ENCODE results near the gene TEX2. TPM values are rescaled to one million over a fixed set of nuclear protein-coding genes. Genes with fewer than 3 reads are reported as not detected.

Gene TEX2
- total RNA-seq, 1 experiment from 2014 or later = 20.1 TPM

GRCh38 chr17:64261417-64262145 is 1.5 kb downstream of the TEX2 start:
- no peak for DNase-seq (ENCODE audit: low read depth, low spot score)
- Histone ChIP-seq H3K36me3 (ENCODE audit: control insufficient read depth, insufficient read depth, low read length) (peaks cover 2% of the 10 kb centered on the region; the same call in 1 of the 2 replicates), H3K9me3 (ENCODE audit: control insufficient read depth, insufficient read depth, low read depth, low read length) (no peaks in the 10 kb centered on the region), H3K4me3 (ENCODE audit: low read depth in 2 of 2, low read length in 2 of 2) (peak overlapping the region; percentile 65 to 81), H3K27me3 (ENCODE audit: control insufficient read depth, insufficient read depth, low read length) (no peaks in the 10 kb centered on the region), H3K27ac (ENCODE audit: low read length) (peak overlapping the region; percentile 51; the same call in 1 of the 2 replicates), H3K4me1 (ENCODE audit: control insufficient read depth, insufficient read depth, low read length) (peaks cover 4% of the 10 kb centered on the region)
- no peak for ATAC-seq
- POLR2A ChIA-PET = no interaction called here
- TF ChIP-seq SIN3A (IDR thresholded peaks at IDR 0.05; ENCODE audit: borderline replicate concordance, insufficient read depth, low read depth, low read length) (no peak), TCF7L2 (IDR thresholded peaks at IDR 0.05; ENCODE audit: low read depth, low read length) (no peak), POLR2AphosphoS5 (IDR thresholded peaks at IDR 0.05; ENCODE audit: low read depth, low read length) (no peak)
- TF ChIP-seq, protein P1, sequence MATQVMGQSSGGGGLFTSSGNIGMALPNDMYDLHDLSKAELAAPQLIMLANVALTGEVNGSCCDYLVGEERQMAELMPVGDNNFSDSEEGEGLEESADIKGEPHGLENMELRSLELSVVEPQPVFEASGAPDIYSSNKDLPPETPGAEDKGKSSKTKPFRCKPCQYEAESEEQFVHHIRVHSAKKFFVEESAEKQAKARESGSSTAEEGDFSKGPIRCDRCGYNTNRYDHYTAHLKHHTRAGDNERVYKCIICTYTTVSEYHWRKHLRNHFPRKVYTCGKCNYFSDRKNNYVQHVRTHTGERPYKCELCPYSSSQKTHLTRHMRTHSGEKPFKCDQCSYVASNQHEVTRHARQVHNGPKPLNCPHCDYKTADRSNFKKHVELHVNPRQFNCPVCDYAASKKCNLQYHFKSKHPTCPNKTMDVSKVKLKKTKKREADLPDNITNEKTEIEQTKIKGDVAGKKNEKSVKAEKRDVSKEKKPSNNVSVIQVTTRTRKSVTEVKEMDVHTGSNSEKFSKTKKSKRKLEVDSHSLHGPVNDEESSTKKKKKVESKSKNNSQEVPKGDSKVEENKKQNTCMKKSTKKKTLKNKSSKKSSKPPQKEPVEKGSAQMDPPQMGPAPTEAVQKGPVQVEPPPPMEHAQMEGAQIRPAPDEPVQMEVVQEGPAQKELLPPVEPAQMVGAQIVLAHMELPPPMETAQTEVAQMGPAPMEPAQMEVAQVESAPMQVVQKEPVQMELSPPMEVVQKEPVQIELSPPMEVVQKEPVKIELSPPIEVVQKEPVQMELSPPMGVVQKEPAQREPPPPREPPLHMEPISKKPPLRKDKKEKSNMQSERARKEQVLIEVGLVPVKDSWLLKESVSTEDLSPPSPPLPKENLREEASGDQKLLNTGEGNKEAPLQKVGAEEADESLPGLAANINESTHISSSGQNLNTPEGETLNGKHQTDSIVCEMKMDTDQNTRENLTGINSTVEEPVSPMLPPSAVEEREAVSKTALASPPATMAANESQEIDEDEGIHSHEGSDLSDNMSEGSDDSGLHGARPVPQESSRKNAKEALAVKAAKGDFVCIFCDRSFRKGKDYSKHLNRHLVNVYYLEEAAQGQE (IDR thresholded peaks at IDR 0.05; ENCODE audit: insufficient read depth in 1 of 2, low read depth in 2 of 2, low read length in 1 of 2) = no peak
- TF ChIP-seq, protein P2, sequence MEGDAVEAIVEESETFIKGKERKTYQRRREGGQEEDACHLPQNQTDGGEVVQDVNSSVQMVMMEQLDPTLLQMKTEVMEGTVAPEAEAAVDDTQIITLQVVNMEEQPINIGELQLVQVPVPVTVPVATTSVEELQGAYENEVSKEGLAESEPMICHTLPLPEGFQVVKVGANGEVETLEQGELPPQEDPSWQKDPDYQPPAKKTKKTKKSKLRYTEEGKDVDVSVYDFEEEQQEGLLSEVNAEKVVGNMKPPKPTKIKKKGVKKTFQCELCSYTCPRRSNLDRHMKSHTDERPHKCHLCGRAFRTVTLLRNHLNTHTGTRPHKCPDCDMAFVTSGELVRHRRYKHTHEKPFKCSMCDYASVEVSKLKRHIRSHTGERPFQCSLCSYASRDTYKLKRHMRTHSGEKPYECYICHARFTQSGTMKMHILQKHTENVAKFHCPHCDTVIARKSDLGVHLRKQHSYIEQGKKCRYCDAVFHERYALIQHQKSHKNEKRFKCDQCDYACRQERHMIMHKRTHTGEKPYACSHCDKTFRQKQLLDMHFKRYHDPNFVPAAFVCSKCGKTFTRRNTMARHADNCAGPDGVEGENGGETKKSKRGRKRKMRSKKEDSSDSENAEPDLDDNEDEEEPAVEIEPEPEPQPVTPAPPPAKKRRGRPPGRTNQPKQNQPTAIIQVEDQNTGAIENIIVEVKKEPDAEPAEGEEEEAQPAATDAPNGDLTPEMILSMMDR (IDR thresholded peaks at IDR 0.05) = no peak
- BruUV-seq (replicated peaks) = no TSS peak
- CTCF ChIA-PET = no interaction called here
- in situ Hi-C loops (cut with HindIII; ENCODE audit: low pct_unique_long_range_greater_than_20kb, low sequenced_read_pairs) (no loop called here), intact Hi-C loops (cut with micrococcal nuclease; ENCODE audit: unreplicated experiment) (no loop called here)

GRCh38 chr17:64260886-64261285 is 2.2 kb downstream of the TEX2 start:
- Histone ChIP-seq H3K9me3 (ENCODE audit: control insufficient read depth, insufficient read depth, low read depth, low read length) (no peaks in the 10 kb centered on the region), H3K4me1 (ENCODE audit: control insufficient read depth, insufficient read depth, low read length) (peaks cover 4% of the 10 kb centered on the region), H3K27me3 (ENCODE audit: control insufficient read depth, insufficient read depth, low read length) (no peaks in the 10 kb centered on the region), H3K27ac (ENCODE audit: low read length) (no peak overlapping the region), H3K4me3 (ENCODE audit: low read depth in 2 of 2, low read length in 2 of 2) (no peak overlapping the region), H3K36me3 (ENCODE audit: control insufficient read depth, insufficient read depth, low read length) (peaks cover 2% of the 10 kb centered on the region; the same call in 1 of the 2 replicates)
- TF ChIP-seq POLR2AphosphoS5 (IDR thresholded peaks at IDR 0.05; ENCODE audit: low read depth, low read length) (no peak), SIN3A (IDR thresholded peaks at IDR 0.05; ENCODE audit: borderline replicate concordance, insufficient read depth, low read depth, low read length) (no peak), TCF7L2 (IDR thresholded peaks at IDR 0.05; ENCODE audit: low read depth, low read length) (no peak)
- TF ChIP-seq, protein P2 (IDR thresholded peaks at IDR 0.05) = no peak
- TF ChIP-seq, protein P1 (IDR thresholded peaks at IDR 0.05; ENCODE audit: insufficient read depth in 1 of 2, low read depth in 2 of 2, low read length in 1 of 2) = no peak
- POLR2A ChIA-PET = no interaction called here
- DNase-seq (ENCODE audit: low read depth, low spot score) = no peak
- CTCF ChIA-PET = no interaction called here
- TSS peak; percentile 59 for BruUV-seq (replicated peaks)
- ATAC-seq = no peak
- in situ Hi-C loops (cut with HindIII; ENCODE audit: low pct_unique_long_range_greater_than_20kb, low sequenced_read_pairs) (no loop called here), intact Hi-C loops (cut with micrococcal nuclease; ENCODE audit: unreplicated experiment) (no loop called here)

Data from Panc1 (cell line).